NCI-H82 treated with DMSO at 0.1 percent for 48 hours (cell line): ENCODE measurements around the gene GPR18.
"Not testable (repeated sequence)": the region's sequence is repeated elsewhere in the genome, so short reads cannot be mapped to it uniquely, and the experiment has no call there.

ENCODE experiments used
- DNase-seq: peaks from one replicate; lab custom pipeline; 2025; ENCODE audit not compliant: unreplicated experiment; lab: John Stamatoyannopoulos, UW

GPR18 gene

DNA sequence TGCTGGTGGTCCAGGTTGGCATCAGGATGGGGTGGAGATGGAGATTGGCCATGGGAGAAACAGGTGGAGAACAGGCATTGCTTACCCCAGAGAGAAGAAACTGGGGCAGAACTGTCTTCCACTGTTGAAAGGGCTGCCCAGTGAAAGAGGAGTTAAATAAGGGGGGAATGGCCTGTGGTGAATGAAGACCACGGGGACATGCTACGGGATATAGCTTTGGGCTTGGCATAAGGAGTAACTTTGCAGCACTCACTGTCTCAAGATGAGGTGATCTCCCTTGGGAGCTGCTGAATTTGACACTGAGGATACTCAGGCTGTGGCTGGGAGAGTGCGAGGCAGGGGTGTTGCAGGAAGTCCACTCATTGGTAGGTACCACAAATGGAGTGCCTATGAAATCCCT is 10.6 kb upstream of the GPR18 start:
- DNase-seq = no peak

DNA sequence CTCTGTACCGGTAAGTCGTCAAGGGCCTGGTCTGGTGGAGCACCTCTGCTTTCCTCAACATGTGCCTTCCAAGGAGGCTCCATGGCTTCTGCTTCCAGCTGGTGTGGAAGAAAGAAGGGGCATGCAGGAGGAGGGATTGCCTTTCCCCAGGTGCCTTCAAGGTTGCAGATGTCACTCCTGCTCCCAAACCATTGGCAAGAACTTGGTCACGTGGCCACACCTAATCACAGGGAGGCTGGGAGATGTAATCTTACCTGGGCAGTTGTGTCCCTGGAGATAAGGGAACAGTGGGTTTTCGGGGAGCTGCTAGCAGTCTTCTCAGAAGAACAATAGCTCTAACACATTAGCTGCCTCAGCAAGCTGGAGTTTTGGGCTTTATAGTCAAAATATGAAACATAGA is 9.7 kb upstream of the GPR18 start:
- DNase-seq = no peak

DNA sequence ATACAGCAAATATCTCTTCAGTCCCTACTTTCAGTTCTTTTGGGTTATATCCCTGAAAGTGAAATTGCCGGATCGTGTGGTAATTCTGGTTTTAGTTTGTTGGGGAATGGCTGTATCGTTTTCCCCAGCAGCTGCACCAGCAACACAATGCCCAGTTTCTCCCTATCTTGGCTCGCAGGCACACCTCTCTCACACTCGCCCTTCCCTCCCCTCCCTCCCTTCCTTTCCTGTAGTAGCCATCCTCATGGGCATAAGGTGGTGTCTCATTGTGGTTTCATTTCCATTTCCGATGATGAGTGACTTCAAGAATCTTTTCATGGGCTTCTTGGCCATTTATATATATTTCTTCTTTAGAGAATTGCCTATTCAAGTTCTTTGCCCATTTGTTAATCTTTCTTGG is 8.6 kb upstream of the GPR18 start:
- DNase-seq = no peak

DNA sequence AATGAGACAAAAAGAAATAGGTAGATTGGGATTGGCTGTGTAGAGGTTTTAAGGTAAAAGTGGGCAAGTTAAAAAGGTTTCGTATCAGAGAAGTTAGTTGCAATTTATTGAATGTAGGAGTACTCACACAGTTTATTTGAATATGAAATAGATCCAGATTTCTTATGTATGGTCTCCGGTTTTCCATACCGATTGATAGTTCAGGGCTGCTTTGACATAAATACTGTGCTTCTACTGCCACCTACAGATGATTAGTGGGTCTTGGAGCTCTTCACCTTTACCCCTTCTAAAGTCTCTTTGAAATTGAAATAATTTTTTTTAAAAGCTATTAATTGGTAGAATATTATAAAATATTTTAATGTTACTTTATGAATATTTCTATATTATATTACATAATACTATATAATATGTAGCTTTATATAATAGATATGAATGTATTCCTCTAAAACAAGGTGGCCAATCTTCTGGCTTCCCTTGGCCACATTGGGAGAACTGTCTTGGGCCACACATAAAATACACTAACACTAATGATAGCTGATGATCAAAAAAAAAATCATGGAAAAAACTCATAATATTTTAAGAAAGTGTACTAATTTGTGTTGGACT is 7.7 kb upstream of the GPR18 start:
- peak; percentile 40 for DNase-seq

DNA sequence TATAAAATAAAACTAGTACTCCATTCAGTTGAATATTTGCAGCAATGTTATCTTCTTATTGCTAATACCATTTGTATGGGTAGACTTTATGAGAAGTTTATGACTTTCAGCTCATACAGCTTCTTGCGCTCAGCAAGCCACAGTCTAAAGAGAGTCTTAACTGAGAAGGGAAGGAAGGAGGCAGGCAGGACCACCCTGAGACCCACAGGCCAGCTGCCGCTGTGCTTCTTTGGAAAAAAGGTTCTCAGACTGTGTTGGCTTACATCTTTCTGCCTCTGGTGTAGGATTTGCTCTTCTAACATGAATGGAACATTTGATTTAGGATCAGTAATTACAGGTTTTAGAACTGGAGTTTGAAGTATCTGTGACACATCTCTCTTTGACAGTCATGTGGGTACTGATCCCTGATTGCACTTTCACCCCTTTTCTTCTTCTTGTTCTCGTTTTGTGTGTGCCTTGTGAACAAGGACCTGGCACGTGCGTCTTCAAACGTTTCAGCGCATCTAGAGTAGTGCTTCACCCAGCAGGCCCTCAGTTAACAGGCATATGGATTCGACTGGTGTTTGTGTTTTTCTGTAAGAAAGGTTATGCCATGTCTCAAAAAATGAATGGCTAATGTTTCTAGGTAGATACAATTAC is 7.1 kb upstream of the GPR18 start:
- DNase-seq = no peak

DNA sequence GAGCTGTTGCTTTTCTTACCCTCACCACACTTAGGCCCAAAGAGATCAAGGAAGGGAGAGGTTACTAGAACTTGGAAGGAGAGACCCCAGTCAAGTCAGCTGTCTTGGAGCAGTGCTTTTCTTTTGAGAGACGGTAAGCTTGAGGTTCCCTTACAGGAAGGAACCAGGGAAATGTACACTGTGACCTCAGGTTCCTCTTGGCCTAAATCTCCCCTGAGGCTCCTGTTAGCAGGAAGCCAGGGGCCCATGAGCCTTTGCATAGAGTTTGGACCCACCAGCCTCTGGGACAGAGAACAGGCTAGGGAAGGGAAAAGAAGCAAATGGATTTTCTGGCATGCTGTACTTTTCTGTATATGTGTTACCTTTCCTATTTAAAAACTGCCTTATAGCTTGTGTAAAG is 5.9 kb upstream of the GPR18 start:
- DNase-seq = no peak

DNA sequence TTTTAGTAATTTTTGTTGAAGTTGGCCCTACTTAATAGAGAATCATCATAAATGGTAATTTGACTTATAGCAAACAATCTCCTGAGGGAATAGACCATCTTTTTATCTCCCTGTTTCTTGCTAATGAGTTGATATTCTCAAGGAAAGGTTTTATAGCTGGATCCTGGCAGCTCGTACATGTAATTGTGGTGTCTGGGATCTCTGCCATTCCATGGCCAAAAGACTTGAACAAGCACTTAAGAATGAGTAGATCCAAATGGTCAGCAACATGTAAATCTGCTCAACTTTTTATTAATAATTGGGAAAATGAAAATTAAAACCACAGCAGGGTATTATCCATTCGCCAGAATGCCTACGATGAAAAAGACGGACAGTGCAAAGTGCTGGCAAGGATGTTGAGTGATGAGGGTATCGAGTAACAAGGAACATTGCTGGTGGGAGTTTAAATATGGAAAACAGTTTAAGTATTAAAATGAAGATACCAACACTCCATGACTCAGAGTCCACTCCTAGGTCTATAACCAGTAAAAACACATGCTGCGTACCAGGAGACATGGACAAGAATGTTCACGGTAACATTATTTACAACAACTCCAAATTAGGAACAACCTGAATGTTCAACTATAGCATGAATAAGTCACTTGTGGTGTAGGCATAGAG is 5.1 kb upstream of the GPR18 start:
- DNase-seq = no peak

DNA sequence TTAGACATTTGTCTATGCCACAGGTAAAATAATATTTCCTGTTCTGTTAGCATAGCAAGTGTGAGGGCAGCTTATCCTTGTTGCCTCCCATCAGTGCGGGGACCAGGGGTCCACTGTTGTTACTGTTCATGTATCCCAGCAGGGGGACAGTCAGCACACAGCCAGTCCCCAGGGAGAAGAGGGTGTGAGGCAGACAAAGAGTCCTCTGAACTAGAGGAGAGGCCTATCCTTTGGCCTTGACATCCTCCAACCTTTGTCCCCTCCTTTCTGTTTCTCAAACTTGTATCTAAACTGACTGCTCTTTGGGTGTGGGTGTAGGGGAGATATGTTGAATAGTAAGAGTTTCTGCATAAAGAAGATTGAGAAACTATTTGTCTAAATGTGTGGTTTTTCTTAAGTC is 2.9 kb upstream of the GPR18 start:
- DNase-seq = no peak

DNA sequence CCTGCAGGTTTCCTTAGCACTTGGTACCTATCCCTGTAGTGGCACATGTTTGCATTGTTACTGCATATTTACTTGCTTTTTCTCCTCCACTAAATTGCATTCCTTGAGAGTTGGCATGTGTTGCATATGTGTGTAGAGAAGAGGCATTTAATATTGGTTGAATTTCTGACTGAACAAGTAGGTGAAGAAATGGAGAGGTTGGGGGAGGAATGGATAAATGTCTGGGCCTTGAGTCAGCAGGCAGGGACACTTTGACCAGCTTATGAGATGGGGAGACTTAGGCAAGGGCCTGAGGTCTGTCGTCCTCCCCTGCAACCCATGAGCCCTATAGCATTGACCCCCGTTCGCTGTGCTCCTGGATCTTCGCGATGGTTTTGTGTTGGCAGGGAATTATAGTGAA is 2.0 kb upstream of the GPR18 start:
- no peak for DNase-seq

DNA sequence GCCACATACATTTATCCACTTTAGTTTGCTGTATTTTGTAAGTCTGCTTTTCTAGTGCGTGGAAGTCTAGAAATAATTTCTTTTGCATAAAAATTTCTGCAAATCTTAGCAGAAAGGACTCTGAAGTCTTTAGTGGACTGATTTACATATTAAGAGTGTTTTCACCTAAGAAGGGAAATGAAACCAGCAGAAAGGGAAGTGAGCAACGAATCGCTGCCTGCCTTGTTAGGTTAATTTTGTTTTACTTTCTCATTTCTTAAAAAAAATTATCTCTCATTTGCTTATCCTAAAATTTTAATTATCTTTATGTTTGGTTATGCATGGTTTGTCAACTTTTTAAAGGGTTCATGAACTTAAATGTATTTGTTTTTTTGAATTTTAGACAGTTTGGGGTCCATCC is 767 bp upstream of the GPR18 start:
- DNase-seq = no peak

DNA sequence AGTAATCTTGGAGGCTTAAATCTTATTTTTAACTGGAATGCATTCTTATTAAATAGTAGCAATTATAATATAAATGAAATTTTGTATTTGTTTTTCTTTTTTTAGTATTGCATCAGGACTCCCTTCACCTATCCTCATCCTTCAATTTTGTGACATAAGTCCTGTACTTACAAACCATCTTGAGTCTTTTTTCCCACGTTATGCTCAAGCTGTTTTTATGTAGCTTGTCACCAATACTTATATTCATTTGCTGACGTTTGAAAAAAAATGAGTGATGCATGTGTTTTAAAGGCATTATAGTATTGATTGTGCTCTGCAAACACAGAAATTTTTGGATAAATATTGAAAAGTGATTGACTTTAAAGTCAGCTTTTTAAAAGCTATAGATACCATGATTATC is 888 bp downstream of the GPR18 start:
- DNase-seq = no peak

DNA sequence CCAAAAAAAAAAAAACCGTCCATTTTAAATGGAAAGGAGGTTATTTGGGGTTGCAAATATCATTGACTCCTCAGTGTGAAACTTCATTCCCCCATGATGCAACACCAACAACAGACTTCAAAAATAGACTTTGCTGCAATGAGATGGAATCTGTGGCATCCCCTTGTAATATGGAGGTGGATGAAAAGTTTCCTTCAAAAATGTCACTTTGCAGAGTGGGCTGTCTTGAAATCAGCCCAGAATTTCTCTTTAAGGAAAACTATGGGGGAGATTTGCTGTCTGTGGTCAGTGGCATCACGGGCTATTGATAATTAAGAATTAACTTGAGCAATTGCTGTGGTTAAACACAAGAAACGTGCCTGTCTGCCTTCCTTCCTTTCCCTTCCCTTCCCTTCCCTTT is 1.5 kb downstream of the GPR18 start:
- DNase-seq = no peak

DNA sequence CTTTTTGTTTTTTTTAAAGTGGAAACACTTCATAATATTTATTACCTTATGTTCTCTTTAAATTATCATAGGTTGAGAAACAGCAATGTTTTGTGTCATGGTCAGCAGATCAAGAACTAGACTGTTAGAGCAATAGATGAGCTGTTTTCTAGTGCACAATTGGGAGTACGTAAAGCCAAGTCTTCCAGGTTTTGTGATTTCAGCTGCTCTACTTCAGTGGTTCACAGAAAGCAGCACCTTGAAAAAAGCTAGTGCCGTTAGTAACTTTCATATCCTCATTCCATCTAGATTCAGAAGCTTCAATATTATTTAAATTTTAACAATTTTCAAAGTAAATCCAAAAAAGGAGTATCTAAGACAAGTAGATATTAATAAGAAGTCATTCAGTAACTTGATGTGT is 1.9 kb downstream of the GPR18 start:
- no peak for DNase-seq

DNA sequence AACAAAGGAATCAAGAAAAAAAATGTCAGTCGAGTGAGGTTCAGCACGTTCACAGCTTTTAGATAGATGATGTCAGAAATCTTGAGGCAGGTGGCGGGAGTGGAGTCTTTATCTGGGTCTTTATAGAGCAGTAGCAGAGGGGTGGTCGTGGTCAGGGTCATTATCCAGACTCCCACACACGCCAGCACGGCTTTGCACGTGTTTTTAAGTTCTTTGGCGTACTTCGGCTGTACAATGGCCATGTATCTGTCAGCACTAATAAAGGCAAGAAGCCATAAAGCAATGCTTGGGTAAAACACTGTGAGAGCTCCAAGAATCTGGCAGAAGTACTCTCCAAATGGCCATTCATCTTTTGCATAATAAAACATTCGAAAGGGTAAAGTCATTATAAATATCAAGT is 2.9 kb downstream of the GPR18 start:
- no peak for DNase-seq

DNA sequence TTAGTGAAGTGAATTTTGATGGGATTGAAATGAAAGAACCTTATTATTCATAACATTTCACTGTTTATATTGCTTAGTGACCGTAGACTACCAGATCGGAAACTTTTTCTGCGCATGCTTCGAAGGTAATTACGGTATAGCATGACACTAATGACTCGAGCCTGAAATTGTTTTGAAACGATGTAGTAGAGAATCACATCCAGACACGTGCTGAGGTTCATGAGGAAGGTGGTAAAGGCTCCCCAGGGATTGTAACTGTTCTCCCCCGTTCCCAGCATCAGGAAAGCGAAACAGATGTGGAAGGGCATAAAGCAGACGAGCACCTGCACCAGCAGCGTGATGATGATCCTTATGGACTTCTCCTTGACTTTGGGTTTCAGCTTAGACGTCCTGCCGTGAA is 3.3 kb downstream of the GPR18 start:
- no peak for DNase-seq

DNA sequence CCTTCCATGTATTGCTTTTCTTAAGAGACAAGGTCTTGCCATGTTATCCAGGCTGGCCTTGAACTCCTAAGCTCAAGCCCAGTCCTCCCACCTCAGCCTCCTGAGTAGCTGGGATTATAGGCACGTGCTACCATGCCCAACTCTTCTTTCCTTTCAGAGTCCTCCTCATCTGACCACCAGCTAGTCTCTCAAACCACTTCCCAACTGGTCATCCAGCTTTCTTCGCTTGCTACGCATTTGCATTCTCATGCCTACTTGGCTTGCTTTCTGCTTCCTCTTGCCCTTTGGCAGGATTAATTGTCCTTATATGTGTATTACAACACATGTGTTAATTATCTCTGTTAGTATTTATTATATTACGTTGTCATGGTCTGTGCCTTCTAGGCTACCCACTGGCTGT is 6.3 kb downstream of the GPR18 start:
- no peak for DNase-seq

DNA sequence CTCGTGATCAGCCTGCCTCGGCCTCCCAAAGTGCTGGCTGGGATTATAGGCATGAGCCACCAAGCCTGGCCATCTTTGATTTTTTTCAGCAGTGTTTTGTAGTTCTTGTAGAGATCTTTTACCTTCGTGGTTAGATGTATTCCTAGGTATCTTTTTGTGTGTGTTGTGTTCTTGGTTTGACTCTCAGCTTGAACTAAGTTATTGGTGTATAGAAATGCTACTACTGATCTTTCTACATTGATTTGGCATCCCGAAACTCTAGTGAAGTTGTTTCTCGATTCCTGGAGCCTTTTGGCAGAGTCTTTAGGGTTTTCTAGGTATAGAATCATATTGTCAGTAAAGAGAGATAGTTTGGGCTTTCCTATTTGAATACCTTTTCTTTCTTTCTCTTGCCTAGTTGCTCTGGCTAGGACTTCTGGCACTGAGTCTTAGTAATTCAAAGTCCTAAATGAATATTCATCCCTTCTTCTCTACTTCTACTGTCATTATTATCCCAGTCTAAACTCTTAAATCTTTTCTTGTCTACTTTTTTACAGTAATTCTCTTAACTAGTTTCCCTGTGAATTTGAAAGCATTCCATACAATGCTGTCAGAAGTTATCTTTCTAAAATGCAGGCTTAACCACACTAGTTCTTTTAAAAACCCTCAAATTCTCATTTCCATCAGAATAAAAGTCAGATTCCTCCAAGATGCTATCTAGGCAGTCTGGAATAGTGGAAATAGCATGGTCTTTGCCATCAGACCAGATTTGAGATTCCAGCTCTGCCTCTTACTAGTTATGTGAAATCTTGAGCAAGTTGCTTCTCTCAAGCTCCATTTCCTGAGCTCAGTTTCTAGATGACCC is 7.0 kb downstream of the GPR18 start:
- DNase-seq = no peak

DNA sequence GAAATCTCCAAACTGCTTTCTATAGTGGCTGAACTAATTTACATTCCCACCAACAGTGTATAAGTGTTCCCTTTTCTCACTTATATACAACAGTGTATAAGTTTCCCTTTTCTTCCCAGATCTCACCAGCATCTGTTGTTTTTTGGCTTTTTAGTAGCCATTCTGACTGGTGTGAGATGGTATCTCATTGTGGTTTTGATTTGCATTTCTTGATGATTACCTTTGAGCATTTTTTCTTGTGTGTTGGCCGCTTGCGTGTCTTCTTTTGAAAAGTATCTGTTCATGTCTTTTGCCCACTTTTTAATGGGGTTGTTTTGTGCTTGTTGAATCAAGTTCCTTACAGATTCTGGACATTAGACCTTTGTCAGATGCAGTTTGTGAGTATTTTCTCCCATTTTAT is 8.6 kb downstream of the GPR18 start:
- DNase-seq = not testable (repeated sequence)

DNA sequence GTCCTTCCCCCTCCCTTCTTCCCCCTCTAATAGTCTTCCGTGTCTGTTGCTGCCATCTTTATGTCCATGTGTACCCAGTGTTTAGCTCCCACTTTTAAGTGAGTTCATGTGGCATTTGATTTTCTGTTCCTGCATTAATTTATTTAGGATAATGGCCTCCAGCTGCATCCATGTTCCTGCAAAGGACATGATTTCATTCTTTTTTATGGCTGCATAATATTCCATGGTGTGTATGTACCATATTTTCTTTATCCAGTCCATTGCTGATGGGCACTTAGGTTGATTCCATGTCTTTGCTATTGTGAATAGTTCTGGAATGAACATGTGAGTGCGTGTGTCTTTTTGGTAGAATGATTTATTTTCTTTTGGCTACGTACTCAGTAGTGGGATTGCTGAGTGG is 9.0 kb downstream of the GPR18 start:
- DNase-seq = not testable (repeated sequence)

DNA sequence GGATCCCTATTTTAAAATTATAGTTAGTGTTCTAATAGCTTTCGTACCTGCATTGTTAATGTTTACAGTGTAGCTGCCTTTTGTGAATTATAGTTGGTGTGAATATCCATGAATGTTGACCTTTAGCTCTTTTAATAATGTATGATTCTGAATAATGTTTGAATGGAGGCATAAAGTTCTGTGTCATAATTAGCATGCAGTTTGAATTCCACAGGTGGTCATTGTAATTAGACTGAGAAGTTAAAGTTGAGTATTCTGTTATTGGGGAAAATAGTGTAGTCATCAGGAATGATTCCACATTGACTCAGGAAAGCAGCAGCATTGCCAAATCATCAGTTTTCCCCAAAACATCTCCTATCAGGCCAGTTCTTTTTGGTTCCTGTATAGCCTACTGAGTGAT is 12.1 kb downstream of the GPR18 start:
- no peak for DNase-seq

DNA sequence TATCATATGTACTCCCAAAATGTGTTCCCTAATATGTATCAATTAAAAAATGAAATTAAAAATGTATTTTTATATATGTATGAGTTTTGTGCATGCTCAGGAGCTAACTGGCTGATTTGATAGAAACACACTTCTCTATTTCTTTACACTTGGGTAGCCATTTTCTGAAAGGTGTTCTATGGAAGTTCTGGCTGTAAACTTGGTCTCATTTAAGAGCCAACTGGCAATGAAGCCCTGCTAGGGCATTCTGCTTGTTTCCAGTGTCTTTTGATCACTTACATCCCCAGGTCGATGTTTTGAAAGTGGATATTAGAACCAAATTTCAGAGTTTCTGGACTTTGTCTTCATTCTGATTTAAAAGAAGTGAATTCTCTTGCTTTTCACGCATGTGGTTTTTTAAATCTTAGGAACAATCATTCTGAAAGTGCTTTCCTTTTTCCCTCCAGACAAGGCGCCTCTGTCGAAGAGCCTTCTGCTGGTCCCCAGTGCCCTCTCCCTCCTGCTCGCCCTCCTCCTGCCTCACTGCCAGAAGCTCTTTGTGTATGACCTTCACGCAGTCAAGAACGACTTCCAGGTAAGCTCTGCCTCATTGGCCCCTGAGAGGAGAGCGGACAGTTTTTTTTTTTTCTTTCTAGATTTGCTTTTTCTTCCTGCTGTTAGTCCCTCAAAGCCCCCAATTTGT is 20.1 kb downstream of the GPR18 start:
- DNase-seq = no peak
